Activated T-cell treated with anti-CD3 and anti-CD28 coated beads, Interleukin-2, amount 50 U/mL, for 4 hours (primary cell): ENCODE measurements around the gene CDH18. TPM values are rescaled to one million over a fixed set of nuclear protein-coding genes. Genes with fewer than 3 reads are reported as not detected.

Experiments used
- ATAC-seq, 2 donors: fragments of 200-7000 bp; cut with Tn5 transposase; one replicate each; pipeline ENCODE4 v1.10.0; 2021
- DNase-seq: peaks from one replicate; pipeline ENCODE4 v3.0.0-alpha.2; 2020
- H3K27me3 Mint-ChIP-seq: one replicate; pipeline ENCODE4 v1.8.0; 2021; ENCODE audit warnings: low read depth, mixed read lengths
- H3K36me3 Mint-ChIP-seq: one replicate; pipeline ENCODE4 v1.8.0; 2022; ENCODE audit warnings: mixed read lengths; ENCODE audit not compliant: insufficient read depth
- H3K4me1 Mint-ChIP-seq: one replicate; pipeline ENCODE4 v1.8.0; 2021; ENCODE audit warnings: low read depth, mixed read lengths
- H3K4me3 Mint-ChIP-seq: one replicate; pipeline ENCODE4 v1.8.0; 2021; ENCODE audit warnings: mild to moderate bottlenecking, moderate library complexity, mixed read lengths
- H3K9me3 Mint-ChIP-seq: one replicate; pipeline ENCODE4 v1.8.0; 2021; ENCODE audit warnings: mixed read lengths
- total RNA-seq, 3 donors: library from RNA; stranded (reverse); gene quantifications; one replicate each; pipeline ENCODE4 v1.2.1, GENCODE V29; 2021

CDH18 gene
- total RNA-seq, 3 donors from 2014 or later = not detected

DNA sequence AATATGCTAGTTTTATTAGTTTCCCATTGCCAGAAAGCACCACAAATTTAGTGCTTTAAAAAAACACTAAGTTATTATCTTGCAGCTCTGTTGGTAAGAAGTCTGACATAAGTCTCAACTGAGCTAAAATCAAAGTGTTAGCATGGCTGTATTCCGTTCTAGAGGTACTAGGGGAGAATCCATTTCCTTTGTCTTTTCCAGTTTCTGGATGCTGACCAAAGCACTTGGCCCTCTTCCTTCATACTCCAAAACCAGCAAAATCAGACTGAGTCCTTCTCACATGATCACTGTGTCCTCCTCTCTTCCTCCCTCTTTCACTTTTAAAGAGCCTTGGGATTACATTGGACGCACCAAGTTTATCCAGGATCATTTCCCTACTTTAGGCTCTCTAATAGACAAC, 9.5 kb downstream of the CDH18 start:
- no peak for DNase-seq
- no peaks in the 10 kb centered on the region for H3K4me1 Mint-ChIP-seq
- no peaks in the 10 kb centered on the region for H3K36me3 Mint-ChIP-seq
- no peak for ATAC-seq
- H3K9me3 Mint-ChIP-seq = peaks cover 21% of the 10 kb centered on the region
- no peaks in the 10 kb centered on the region for H3K27me3 Mint-ChIP-seq
- no peak overlapping the region for H3K4me3 Mint-ChIP-seq

DNA sequence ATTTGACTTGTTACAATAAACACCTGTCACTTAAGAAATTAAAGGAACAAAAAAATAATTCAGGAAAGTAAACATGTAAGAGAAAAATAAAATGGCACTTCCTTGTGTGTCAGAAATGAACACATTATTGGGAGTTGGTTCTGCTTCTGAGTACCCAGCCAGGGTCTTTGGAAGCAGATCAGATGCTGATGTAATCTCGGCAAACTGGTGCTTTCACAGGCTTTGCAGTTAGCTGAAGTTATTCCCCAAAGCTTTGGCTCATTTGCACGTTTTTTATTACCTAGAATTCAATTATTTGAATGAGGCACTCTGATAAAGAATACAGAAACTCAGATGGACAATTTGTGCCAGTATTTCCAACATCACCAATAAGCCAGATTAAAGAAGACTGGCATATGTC, 10.9 kb downstream of the CDH18 start:
- Mint-ChIP-seq H3K4me3 (no peak overlapping the region), H3K27me3 (no peaks in the 10 kb centered on the region), H3K9me3 (peaks cover 21% of the 10 kb centered on the region), H3K4me1 (no peaks in the 10 kb centered on the region), H3K36me3 (no peaks in the 10 kb centered on the region)
- ATAC-seq = no peak
- no peak for DNase-seq

DNA sequence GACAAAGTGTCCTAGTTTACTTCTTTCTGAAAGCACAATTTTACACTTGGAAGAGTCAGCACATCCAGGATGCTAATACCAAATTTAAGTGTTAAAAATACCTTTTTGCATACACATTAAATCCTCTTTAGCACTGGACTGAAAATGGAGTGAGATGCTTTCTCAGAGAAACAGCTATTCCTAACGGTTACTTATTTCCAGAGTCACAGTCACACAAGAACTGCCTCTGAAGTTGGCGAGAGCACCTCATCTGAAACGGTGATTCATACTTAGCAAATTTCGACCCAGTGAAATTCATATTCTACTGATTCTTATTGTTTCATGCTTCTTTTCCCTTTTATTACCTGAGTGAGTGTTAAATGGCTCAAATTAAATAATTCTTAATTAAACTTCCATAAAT, 12.2 kb downstream of the CDH18 start:
- no peak overlapping the region for H3K4me3 Mint-ChIP-seq
- H3K36me3 Mint-ChIP-seq = no peaks in the 10 kb centered on the region

DNA sequence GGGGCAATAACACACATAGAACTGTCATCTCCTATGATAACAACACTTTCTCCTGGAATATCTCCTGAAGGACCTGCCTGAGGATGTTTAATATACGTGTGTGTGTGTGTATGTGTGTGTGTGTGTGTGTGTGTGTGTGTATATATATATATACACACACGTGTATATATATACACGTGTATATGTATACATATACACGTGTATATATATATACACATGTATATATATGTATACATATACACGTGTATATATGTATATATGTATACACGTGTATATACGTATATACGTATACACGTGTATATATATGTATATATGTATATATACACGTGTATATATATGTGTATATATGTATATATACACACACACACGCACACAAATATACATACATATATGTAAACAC, 27.5 kb downstream of the CDH18 start:
- no peak for ATAC-seq

More for the DNA sequence above, 12.2 kb downstream of the CDH18 start:
- DNase-seq = no peak
- H3K9me3 Mint-ChIP-seq = peaks cover 23% of the 10 kb centered on the region
- H3K27me3 Mint-ChIP-seq = no peaks in the 10 kb centered on the region
- ATAC-seq = no peak
- no peaks in the 10 kb centered on the region for H3K4me1 Mint-ChIP-seq

DNA sequence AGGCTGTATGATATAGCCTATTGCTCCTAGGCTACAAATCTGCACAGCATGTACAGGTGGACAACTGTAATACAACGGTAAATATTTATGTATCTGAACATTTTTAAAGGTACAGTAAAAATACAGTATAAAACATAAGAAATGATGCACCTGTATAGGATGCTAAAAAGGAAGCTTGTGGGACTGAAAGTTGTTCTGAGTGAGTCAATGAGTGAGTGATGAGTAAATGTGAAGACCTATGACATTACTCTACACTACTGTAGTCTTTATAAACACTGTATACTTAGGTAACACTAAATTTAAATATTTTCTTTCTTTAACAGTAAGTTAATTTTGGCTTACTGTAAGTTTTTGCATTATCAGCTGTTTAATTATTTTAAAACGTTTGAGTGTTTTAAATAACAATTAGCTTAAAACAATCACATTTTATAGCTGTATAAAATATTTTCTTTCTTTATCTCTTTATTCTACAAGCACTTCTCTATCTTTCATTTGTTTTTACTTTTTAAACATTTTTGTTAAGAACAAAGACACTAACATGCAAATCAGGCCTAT, 28.1 kb downstream of the CDH18 start:
- Mint-ChIP-seq H3K27me3 (no peaks in the 10 kb centered on the region), H3K4me3 (no peak overlapping the region), H3K4me1 (no peaks in the 10 kb centered on the region), H3K36me3 (no peaks in the 10 kb centered on the region), H3K9me3 (peaks cover 17% of the 10 kb centered on the region)
- no peak for DNase-seq
- ATAC-seq = no peak

More for the DNA sequence above, 27.5 kb downstream of the CDH18 start:
- H3K4me1 Mint-ChIP-seq = no peaks in the 10 kb centered on the region
- H3K9me3 Mint-ChIP-seq = peaks cover 13% of the 10 kb centered on the region
- H3K4me3 Mint-ChIP-seq = no peak overlapping the region
- H3K27me3 Mint-ChIP-seq = no peaks in the 10 kb centered on the region
- no peaks in the 10 kb centered on the region for H3K36me3 Mint-ChIP-seq
- no peak for DNase-seq

DNA sequence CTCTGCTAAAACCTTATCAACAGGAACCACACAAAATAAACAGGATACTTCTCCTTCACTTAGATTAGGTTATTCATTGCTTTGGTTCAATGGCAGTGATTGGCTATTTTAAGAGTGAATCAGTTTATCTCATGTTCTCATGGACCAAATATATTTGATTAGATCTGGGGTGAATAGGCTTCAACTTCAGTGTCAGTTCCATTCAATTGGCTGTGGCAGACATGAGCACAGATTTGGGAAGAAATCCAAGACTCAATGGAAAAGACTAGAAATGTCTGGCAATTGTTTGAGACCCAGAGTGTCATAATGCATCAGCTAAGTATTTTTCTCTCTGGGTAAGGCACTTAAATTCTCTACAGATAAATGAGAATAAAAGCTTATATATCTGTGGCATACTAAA, 37.1 kb downstream of the CDH18 start:
- DNase-seq = no peak

DNA sequence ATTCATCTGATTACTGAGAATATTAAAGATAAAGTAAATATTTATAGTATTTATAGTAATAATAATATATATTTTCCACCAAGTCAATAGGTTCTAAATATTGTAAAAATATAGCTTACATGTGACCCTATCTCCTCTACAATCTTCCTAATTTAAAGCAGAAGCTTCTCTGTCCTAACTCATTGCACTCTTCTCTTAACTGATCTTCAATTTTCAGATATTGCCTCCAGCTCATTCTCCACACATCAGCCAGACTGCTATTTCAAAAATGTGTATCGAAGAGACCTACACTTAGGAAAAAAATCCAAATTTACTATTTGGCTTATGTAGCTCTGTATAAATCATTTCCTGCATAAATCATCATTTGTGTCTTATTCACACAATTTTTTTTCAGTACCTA, 47.8 kb downstream of the CDH18 start:
- Mint-ChIP-seq H3K27me3 (no peaks in the 10 kb centered on the region), H3K36me3 (no peaks in the 10 kb centered on the region), H3K4me1 (no peaks in the 10 kb centered on the region), H3K9me3 (peaks cover 14% of the 10 kb centered on the region), H3K4me3 (no peak overlapping the region)
- DNase-seq = no peak
- no peak for ATAC-seq

More for the DNA sequence above, 37.1 kb downstream of the CDH18 start:
- Mint-ChIP-seq H3K27me3 (no peaks in the 10 kb centered on the region), H3K36me3 (no peaks in the 10 kb centered on the region), H3K9me3 (peaks cover 22% of the 10 kb centered on the region), H3K4me1 (no peaks in the 10 kb centered on the region), H3K4me3 (no peak overlapping the region)
- ATAC-seq = no peak

DNA sequence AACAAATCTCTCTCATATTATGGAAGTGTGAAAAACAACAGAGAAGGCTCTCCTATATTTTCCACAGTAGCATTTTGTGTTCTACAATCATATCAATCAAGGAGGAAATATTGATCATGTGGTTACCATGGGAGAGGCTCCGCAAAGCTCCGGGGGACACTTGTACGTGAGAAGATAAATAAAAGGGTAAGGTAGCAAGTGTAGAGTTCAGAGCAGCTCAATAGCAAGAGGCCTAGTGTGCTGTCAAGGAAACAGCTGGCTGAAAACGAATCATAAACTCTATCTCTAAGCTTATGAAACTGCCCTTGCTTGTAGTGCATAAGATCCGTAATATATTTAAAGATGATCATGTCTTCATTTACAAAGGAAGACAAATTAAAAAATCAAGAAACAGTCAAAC, 57.5 kb downstream of the CDH18 start:
- DNase-seq = no peak
- Mint-ChIP-seq H3K36me3 (no peaks in the 10 kb centered on the region), H3K4me1 (no peaks in the 10 kb centered on the region), H3K9me3 (peaks cover 27% of the 10 kb centered on the region), H3K4me3 (no peak overlapping the region), H3K27me3 (no peaks in the 10 kb centered on the region)
- ATAC-seq = no peak

DNA sequence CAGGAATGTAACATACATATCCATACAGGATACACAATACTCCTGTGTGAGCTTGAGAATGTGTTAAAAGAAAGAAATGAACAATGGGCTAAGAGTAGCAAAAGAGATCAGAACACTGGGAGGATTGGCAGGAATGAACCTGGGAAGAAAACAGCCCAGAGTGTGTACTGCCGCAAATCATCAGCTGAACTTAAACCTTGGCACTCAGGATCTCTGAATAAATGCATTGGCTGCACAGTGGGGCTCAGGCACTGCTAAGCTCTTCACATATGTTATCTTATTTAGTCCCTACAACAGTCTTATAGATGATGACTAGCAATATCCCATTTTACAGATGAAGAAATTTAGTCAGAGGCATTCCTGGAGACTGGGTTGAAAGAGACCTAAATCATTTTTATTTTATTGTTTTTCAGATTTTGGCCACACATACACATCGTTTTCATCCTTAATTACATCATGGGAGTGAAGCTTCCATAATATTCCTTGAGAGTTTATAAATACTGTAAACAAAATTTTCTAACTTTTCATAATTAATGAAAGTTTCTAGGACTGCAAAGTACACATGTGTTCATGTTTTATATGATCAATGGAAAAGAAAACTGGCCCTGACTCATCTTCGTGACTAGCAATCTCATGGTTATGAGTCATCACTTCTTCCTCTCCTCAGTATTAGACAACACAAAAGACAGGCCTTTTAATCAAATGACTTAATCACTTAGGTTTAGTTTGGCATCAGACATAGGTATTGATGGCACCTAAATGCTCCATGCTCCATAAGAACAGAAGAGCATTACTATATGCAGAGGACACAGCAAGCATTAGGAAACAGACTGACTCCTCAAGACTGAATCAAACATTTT, 59.2 kb downstream of the CDH18 start:
- Mint-ChIP-seq H3K4me1 (no peaks in the 10 kb centered on the region), H3K36me3 (no peaks in the 10 kb centered on the region), H3K4me3 (no peak overlapping the region), H3K27me3 (no peaks in the 10 kb centered on the region), H3K9me3 (peaks cover 25% of the 10 kb centered on the region)
- no peak for DNase-seq
- no peak for ATAC-seq

DNA sequence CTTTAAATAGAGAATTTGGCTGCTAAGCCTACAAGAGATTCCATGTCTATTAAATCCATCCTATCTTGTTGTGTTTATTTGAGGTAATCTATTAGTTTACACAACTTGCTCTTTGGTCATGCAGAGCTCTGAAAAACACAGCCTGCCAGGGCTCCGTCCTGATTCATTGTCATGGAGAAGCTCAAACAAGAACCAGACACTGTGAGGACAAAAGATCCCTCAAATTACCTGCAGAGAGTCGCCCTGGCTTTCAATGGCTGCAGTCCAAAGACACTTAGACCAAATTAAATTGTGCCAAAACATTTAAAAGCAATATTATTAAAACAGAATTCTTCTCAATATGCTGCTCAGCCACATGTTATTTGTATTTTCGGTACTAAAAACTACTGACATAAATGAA, 60.1 kb downstream of the CDH18 start:
- no peak for DNase-seq
- Mint-ChIP-seq H3K27me3 (no peaks in the 10 kb centered on the region), H3K4me3 (no peak overlapping the region), H3K4me1 (no peaks in the 10 kb centered on the region), H3K9me3 (peaks cover 18% of the 10 kb centered on the region), H3K36me3 (no peaks in the 10 kb centered on the region)
- no peak for ATAC-seq

DNA sequence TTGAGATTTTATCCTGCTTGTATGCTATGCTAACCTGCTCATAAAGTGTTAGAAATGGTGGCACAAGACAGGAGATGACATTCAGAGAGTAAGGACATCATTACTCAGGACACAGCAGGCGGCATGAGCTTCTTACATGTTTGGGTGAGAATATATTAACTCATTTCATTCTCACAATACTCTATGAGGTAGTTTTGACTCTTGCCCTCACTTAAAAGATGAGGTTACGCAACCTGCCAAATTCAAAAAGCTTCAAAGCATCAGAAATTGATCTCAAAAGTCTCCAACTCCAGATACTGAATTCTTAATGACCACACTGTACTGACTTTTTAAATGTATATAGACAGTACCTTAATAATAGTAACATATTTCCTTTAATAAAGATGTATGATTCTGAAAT, 60.8 kb downstream of the CDH18 start:
- Mint-ChIP-seq H3K36me3 (no peaks in the 10 kb centered on the region), H3K4me3 (no peak overlapping the region), H3K9me3 (peaks cover 16% of the 10 kb centered on the region), H3K27me3 (no peaks in the 10 kb centered on the region), H3K4me1 (no peaks in the 10 kb centered on the region)
- no peak for ATAC-seq
- DNase-seq = no peak

DNA sequence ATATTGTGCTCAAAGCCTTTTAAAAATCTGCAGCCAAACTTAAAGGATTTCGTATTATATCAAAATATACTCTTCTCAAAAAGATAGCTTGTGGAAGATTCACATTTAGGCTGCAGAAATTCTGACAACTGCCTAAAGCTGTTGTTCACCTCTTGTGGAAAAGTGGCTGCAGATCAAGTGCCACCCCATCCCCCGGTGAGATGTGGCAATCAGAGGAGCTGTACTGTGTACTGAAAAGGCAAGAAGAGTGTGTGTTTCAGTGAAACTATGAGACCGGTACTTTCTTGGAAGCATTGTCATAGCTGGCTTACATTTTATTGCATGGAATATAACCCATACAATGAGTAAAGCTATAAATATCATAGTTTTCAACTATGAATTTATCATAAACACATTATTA, 64.3 kb downstream of the CDH18 start:
- H3K27me3 Mint-ChIP-seq = no peaks in the 10 kb centered on the region
- no peaks in the 10 kb centered on the region for H3K36me3 Mint-ChIP-seq
- no peaks in the 10 kb centered on the region for H3K4me1 Mint-ChIP-seq
- no peak overlapping the region for H3K4me3 Mint-ChIP-seq
- no peak for DNase-seq
- ATAC-seq = no peak
- peaks cover 7% of the 10 kb centered on the region for H3K9me3 Mint-ChIP-seq

DNA sequence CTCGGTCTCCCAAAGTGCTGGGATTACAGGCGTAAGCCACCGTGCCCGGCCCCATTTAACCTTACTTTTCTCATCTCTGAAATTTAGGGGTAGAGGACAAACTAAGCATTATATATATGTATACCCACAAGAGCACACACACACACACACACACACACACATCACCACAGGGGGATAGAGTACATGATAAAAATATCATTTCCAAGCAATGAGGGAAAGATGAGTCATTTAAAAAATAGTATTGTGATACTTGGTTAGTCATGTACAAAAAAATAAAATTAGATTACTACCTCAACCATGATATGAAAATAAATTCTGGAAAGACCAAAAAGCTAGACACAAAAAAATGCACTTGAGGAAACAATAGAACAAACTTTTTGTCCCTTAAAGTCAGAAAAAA, 67.2 kb downstream of the CDH18 start:
- Mint-ChIP-seq H3K4me3 (no peak overlapping the region), H3K4me1 (no peaks in the 10 kb centered on the region), H3K27me3 (no peaks in the 10 kb centered on the region), H3K36me3 (no peaks in the 10 kb centered on the region), H3K9me3 (peaks cover 14% of the 10 kb centered on the region)
- ATAC-seq (no peak), DNase-seq (no peak)

DNA sequence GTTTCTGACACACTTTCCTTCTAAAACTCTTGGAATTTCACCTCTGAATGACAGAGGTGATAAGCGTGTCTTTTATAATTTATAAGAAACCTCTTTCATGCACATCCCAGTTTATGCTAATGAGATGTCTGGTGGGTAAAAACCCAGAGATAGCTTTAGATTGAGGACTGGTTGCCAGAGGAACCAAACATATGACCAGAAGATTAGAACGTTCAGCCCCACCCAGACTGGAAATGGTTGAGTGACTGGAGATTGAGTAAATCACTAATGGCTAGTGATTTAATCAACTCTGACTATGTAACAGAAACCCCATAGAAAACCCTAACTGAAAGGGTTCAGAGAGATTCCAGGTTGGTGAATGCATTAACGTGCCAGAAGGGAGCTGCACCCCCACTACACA, 69.2 kb downstream of the CDH18 start:
- H3K4me3 Mint-ChIP-seq = no peak overlapping the region
- H3K36me3 Mint-ChIP-seq = no peaks in the 10 kb centered on the region
- H3K9me3 Mint-ChIP-seq = peaks cover 15% of the 10 kb centered on the region
- ATAC-seq (no peak), DNase-seq (no peak)
- no peaks in the 10 kb centered on the region for H3K27me3 Mint-ChIP-seq
- no peaks in the 10 kb centered on the region for H3K4me1 Mint-ChIP-seq

DNA sequence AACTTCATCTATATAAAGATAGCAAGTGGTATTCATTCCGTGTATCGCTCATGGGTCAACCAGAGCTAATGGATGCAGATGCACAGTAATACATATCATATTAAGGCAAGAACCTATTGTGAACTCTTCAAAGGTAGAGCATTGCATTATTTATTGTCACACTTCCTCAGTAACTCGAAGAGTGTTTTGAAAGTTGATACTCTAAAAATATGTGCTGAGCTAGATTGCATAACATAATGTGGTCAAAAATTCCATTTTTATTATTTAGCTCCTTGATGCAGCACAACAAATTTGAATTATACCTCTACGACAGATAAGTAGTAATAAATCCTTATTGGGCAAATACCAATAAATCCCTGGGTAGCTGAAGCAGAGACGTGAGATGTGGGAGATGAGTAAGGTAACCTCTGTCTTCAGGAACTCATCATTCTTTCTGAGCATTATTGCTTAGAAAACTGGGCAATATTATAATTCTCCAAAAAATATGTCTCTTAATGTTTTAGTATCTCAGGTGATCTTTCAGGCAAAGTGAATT, 70.3 kb downstream of the CDH18 start:
- Mint-ChIP-seq H3K9me3 (peaks cover 19% of the 10 kb centered on the region), H3K4me1 (no peaks in the 10 kb centered on the region), H3K36me3 (no peaks in the 10 kb centered on the region), H3K4me3 (no peak overlapping the region), H3K27me3 (no peaks in the 10 kb centered on the region)
- ATAC-seq (no peak), DNase-seq (no peak)
